Mammary epithelial cell (primary cell): Measurements from ENCODE around the gene RPP25L.

Experiments
- EZH2 ChIP-seq: IDR thresholded peaks from 2 replicates; pipeline ENCODE4 v1.6.1; 2012; ENCODE audit warnings: low read length, inconsistent platforms, borderline replicate concordance
- TF ChIP-seq, protein P1 (sequence below), 2 donors: IDR thresholded peaks in 1 of 2; conservative IDR thresholded peaks in 1 of 2; 2 replicates each; pipeline ENCODE4 v1.5.1; 2011 to 2012; ENCODE audit warnings: inconsistent platforms in 2 of 2, low read length in 2 of 2, mild to moderate bottlenecking in 2 of 2, control low read depth in 1 of 2, low read depth in 1 of 2; ENCODE audit not compliant: insufficient read depth in 1 of 2; ENCODE audit errors: extremely low read depth in 1 of 2

- TF ChIP-seq, protein P1, sequence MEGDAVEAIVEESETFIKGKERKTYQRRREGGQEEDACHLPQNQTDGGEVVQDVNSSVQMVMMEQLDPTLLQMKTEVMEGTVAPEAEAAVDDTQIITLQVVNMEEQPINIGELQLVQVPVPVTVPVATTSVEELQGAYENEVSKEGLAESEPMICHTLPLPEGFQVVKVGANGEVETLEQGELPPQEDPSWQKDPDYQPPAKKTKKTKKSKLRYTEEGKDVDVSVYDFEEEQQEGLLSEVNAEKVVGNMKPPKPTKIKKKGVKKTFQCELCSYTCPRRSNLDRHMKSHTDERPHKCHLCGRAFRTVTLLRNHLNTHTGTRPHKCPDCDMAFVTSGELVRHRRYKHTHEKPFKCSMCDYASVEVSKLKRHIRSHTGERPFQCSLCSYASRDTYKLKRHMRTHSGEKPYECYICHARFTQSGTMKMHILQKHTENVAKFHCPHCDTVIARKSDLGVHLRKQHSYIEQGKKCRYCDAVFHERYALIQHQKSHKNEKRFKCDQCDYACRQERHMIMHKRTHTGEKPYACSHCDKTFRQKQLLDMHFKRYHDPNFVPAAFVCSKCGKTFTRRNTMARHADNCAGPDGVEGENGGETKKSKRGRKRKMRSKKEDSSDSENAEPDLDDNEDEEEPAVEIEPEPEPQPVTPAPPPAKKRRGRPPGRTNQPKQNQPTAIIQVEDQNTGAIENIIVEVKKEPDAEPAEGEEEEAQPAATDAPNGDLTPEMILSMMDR (conservative IDR thresholded peaks at IDR 0.05 in 1 of 2, IDR thresholded peaks at IDR 0.05 in 1 of 2; ENCODE audit: extremely low read depth in 1 of 2, insufficient read depth in 1 of 2, low read depth in 1 of 2, low read length in 2 of 2): peak; percentile 48 to 57
- no peak for TF ChIP-seq EZH2
Measured at GRCh38 chr9:34562135-34562745, 49.7 kb downstream of the RPP25L start.
